HG02870 (cell line): Measurements from ENCODE around the gene IGF1R.

Experiments
- ATAC-seq: cut with Tn5 transposase; IDR thresholded peaks from one replicate; pipeline ENCODE4 v1.9.1; 2021; ENCODE audit warnings: mild to moderate bottlenecking, moderate library complexity; ENCODE audit not compliant: unreplicated experiment

The IGF1R gene

GRCh38 chr15:98876451-98877369, 228.4 kb downstream of the IGF1R start:
- ATAC-seq = no peak

DNA sequence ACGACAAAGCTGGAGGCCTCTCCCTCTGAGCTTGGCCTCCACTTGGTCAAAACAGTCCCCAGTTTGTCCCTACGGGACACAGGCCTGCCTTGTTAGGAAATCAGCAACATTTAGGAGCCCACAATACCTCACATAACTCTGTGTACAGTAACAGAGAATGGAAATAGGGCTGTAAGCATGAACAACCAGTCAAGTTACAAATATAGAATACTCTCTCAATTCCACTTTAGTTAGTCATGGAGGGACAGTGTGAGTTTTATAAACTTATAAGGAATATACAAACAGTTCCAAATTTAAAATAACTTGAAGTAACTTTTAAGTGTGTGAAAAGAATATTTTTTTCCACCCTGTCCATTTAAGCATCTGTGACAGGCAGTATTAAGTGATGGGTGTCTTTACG, 229.8 kb downstream of the IGF1R start:
- no peak for ATAC-seq

DNA sequence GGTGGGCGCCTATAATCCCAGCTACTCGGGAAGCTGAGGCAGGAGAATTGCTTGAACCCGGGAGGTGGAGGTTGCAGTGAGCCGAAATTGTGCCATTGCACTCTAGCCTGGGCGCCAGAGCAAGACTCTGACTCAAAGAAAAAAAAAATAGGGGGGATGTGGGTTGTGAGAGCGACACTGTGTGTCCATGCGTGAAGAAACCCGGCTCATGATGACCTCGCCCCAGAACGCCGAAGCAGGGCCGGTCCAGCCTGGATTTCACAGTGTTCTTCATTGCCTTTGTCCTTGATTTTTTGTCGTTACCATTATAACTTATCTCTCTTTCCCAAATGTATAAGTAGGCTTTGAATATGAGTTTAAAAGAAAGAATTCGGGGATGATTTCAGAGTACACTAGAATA, 230.5 kb downstream of the IGF1R start:
- ATAC-seq = no peak

DNA sequence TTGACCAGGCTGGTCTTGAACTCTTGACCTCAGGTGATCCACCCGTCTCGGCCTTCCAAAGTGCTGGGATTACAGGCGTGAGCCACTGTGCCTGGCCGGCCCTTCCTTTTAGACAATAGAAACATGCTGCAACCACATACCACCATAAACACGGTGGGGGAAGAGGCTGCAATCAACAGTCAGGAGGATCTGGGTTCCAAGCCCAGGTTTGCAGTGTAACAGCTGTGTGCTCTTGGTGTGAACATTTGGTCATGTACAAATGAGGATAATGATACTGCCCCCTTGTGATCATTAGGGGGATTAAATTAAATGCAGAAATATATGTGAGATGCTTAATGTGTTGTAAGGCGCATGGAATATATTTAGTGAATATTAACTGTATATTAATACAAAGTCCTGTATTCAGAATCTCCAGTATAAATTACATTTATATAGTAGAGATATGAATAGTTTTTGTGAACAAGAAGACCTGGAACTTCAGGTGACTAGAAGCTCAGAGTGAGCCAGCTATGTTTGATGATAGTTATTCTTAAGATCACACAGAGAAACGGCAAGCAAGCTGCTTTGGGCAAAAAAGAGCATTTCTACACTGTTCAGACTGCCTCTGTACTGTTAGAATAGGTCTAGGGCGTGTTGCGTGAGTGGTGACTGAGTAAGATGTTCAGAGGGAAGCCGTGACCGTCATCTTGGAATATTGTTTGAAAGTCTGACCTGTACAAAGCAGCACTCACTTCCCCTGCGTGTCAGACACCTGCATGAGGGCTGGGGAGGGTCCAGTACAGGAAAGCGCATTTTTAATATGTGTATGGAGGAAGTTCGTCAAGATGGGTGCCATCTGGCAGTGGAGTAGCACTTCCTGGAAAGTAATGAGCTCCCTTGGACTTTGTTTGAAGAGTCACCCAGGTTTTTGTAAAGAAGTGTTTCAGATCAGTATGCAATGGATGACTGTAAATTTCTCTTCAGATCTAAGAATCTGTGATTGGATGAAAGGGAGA, 233.5 kb downstream of the IGF1R start:
- ATAC-seq = peak; percentile 51

- no peak for ATAC-seq
These were observed 235.1 kb downstream of the IGF1R start for GRCh38 chr15:98883478-98883877.

- no peak for ATAC-seq
These were observed 236.6 kb downstream of the IGF1R start for GRCh38 chr15:98884894-98885293.

- ATAC-seq = no peak
These were observed 239.6 kb downstream of the IGF1R start for GRCh38 chr15:98887976-98888375.

DNA sequence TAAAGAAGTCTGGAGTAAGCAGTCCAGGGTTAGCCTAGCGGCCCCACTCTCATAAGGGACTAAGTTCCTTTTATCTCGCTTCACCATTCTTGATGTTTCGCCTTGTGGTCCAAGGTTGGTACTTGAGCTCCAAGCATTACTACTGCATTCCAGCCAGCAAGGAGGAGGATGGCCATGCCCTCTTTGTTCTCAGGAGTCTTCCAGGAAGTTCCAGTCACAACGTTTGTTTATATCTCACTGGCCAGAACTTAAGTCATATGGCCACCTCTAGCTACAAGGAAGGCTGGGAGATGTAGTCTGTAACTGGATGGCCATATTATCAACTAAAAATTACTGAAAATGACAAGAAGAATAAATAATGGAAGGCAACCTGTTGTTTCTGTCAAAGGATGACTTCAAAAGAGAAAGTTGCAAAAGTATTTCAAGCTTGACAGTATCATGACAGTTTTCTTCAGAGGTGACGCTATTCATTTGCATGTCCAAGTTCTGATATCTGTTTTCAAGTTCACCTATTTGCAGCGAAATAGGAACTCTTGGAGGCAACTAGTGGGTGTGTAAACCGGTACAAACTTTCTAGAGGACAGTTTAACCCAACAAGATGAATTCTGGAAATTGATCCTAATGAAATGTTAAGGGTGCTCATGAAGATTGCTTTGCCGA, 240.6 kb downstream of the IGF1R start:
- no peak for ATAC-seq

GRCh38 chr15:98889930-98890695, 241.8 kb downstream of the IGF1R start:
- ATAC-seq = no peak

- no peak for ATAC-seq
These were observed 243.0 kb downstream of the IGF1R start for GRCh38 chr15:98891301-98891700.

DNA sequence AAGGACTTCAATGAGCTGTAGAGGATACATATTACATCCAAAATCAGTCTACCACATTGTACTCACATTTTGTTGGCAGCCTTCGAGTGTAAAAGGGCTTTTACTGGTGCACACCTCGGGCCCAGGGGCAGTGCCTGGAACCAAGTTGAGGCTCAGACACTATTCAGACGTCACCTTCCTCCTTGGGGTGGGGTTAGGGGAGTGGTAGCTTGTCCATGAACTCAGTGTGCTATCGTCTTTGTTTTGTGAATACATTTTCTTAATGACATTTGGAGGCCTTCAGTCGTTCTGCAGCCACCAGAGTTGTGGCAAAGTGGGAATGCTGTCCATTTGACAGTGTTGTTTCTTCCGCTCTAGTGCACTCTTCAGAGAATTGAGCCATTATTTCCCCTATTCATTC, 245.1 kb downstream of the IGF1R start:
- no peak for ATAC-seq

- ATAC-seq = no peak
These were observed 246.0 kb downstream of the IGF1R start for GRCh38 chr15:98894312-98894711.

DNA sequence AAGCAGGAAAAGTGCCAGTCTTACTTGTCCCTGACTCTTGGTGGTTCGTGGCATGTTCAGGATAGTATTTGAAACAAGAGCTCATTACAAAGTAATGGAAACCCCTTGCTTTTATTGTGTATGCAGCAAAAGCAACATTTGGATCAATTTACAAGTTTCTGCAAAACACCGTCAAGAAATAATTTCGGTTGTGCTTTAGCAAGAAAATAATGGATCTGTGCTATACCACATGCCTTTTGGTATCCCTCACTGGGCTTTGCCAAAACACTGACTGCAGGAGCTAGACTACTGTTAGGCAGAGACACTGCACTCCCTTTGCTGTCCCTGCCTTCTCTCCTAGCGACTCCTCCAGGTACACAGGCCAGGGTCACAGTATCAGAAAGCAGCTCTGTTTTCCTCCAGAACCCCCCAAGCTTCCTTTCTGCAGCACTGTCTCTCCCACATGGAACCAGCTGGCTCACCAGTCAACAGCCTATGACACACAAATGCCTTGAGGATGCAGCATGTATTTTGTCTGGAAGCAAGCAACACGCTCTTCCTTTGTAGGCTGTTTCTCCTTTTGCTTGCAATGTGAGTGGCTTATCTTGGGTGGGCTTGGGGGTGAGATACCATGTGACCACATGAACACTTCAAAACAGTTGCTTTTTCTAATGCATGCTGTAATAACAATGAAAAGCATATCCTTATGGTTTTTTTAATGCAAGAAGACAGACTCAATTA, 247.8 kb downstream of the IGF1R start:
- ATAC-seq = no peak

DNA sequence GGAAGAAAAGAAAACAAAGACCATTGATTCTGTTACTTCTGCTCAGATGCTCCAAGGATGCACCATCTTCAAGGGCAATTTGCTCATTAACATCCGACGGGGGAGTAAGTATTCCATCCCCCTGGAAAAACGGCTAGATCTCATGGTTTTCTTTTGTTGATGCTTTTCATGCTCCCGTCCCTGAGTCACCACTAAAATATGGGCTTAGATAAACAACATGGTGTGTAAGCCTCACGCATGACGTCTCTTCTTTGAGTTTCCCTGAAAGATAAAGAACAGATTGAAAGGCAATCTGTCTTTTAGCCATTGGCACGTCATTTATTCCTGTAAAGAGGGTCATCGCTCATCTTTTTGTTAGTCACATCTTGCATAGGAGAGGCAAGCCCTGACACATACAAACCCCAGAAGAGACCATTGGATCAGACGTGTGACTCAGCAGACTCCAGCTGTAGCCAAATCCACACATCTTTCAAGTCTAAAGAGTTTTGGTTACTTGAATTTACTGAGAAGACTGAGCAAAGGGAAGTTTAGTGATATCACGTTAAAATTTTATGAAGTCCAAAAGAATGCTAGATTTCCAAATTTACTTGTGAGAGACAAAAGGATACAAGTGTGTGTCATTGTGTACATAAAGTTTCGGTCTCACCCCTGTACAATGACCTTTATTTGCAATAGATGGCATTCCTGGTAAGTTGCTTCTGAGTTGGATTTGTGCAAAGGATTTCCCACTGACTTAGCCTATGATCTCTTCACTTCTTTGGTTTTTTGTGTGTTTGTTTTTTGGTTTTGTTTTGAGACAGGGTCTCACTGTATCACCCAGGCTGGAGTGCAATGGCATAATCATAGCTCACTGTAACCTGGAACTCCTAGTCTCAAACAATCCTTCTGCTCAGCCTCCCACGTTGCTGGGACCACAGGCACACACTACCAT, 248.7 kb downstream of the IGF1R start:
- ATAC-seq = no peak

- no peak for ATAC-seq
These were observed 249.8 kb downstream of the IGF1R start for GRCh38 chr15:98898122-98898521.

- no peak for ATAC-seq
These were observed 251.1 kb downstream of the IGF1R start for GRCh38 chr15:98899272-98900021.

GRCh38 chr15:98900356-98900755, 252.0 kb downstream of the IGF1R start:
- no peak for ATAC-seq
